ENCODE measurements around the gene LBH.
A peak's percentile ranks its signal among the peaks of the same experiment; 100 is the strongest.

Gene LBH

DNA sequence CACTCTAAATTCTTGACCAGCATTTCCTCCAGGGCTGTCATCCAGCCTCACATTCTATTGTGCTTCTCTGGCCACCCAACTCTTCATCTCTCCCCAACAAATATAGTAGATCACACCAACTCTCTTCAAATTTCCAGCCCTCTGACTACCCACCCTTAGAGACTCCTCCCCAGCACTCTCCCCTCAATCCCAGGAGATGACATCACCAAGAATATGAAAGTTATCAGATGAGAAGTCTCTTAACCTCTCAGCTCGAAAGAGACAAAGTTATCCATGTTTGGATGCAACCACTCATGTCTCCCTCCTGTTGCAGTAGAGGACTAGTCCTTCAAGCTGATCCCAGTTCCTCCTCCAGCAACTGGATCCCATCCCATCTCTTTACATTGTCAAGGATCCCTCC, 47.1 kb downstream of the LBH start:
- no peak for DNase-seq

DNA sequence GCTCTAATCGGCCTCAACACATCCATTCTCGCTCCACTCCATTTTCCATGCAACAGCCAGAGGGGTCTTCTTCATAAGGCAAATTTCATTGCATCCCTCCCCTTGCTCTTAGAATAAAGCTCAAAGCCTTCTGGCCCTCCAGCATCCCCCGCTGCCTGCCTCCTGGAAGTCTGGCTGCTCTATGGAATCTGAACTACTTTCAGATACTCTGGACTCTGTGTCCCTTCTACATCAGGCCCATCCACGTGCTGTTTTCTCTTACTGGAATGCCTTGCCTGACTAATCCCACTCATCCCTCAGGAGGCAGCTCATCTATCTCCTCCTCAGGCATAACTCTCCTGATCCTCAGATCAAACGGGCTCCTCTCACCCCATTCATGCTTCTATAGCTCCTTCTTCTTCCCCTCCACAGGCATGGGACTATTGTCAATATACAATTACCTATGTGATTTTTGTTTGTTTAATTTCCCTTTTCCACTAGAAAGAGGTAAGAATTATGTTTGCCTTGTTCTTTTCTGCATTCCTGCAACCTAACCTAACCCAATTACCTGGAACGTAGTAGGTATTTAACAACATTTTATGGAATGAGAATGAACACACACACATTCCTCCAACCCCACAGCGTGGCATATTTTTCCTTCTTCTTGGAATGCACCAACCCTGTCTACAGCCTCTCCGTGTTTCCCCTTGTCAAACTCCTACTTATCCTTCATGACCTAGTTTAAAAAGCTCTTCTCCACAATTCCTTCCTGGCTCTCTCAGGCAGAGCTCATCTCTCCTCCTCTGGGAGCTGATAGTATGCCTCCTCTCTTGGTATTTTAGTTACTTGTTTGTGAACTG, 49.5 kb downstream of the LBH start:
- DNase-seq, result no peak

DNA sequence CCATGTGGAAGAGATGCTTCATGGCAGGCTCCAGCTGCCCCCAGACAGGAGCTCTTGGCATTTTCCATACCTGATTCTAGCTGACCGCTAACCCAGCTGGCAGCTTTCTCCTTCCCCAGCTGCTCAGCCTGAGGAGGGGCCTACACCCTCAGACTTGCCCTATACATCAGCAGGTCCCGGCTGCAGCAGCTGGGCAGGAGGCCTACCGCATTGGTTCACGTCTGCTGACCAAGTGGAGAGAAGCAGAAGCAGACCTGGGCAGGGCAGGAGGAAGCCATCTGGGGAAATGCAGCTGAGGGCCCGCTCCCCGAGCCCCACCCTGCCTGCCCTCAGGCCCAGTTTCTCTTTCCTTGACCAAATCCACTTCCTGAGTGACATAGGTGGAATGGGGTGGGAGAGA, 50.7 kb downstream of the LBH start:
- no peak for DNase-seq

DNA sequence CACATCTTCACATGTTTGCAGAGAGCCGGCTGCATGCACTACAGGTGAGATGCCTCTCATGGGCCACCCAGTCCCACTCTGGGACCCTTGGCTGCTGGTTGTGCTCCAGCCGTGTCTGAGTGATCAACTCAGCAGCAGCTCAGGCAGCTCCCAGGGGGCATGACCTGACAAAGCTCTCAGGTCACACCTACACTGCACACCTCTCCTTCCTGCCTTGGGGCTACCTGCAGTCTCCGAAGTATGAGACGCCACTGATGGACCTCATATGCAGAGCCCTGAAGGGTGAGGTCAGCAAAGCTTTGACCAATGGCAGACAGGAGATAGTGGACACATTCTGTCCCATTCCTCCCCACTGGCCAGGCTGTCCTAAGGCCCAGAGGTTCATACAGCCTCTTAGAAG, 51.4 kb downstream of the LBH start:
- DNase-seq, result no peak

DNA sequence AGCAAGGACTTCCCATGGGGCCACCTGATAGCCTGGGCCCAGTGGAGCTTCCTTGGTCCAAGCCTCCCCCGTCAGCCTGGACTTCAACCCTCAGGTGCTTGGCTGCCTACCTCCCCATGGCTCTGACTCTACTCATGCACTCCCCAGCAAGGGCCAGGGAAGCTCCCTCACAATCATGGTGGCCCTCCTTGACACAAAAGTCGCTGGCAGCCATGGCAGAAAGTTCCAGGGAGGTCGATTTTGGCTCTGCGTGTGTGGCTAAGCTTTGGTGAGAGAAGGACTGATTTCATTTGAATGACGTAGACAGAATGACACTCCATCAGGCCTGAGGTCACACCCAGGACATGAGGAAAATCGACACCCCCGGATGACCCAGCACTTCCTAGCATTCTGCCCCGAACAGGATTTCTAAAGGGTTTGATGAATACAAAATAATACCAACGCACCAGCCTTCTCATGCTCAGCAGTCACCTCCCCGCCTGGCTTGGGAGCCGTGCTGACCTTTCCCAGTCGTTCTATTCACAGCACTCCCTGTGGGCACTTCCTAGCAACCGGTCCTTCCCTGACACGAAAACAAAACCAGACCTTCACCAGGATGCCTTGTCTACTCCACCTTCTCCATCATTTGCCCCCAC, 52.7 kb downstream of the LBH start:
- DNase-seq, result no peak

DNA sequence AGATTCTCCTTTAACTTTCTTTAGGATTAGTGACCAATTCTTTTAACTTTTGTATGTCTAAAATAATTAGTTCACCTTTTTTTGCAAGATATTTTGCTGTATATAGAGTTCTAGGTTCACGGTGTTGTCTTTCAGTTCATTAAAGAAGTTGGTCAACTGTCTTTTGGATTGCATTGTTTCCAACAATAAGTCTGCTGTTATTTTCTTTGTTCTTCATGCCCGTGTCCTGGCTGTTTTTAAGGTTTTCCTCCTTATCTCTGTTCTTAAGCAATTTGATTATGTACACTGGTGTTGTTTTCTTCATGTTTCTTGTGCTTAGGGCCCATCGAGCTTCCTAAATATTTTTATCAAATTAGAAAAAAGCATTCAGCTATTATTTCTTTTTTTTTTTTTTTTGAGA, 54.4 kb downstream of the LBH start:
- no peak for DNase-seq

DNA sequence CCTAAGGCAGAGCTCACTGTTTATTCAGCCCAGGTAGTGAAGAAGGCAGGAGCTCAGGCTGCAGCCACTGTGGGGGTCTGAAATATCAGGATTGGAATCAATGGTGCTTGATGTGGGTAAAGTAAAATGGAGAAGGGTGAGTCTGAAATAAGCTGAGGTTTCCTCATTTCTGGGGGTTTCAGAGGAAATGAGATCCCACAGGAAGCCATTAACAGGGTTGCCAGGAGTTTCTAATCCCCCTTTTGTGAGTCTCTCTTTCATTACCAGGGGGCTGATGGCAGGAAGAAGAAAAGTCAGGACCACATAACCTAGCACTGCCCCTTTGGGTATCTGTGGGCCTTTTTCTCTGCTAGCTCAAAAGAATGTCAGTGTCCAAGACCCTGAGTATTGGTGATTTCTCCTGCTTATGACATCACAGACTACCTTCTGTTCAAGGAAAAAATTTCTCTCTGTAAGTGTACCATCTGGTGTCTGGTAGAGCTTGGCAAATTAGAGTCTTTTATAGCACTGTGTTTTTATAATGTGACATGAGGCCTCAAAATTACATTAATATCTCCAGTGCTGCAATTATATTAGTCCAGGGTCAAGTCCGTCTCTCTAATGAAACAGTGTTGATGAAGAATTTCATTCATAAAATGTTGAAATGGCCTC, 56.0 kb downstream of the LBH start:
- DNase-seq, result no peak

DNA sequence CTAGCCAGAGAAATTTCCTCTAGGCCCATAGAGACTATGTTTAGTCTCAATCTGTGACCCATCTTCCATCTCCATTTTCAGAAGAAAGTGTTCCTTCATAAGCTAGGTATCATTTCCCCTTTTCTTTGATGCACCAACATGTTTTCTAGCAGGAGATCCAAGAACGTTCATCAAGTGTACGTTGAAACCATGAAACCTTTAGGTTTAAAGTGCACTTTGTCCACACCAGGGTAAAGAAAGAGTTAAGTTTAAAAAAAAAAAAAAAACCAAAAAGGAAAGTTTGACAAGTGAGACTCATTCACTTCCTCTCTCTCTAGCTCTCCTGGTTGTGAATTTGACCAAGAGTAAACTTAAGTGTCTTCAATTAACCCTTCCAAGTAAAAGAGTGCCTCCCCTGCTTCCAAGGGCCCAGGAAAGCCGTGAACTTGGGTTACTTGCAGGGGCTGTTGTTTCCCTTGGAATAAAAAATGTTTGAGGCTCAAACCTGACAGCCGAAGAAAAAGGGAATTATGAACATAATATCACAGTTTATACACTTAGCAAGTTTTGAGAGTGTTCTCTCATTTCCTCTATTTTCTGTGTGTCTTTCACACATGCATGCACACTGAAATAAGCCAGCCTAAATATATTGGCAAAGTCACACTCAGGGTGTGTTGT, 56.7 kb downstream of the LBH start:
- no peak for DNase-seq

DNA sequence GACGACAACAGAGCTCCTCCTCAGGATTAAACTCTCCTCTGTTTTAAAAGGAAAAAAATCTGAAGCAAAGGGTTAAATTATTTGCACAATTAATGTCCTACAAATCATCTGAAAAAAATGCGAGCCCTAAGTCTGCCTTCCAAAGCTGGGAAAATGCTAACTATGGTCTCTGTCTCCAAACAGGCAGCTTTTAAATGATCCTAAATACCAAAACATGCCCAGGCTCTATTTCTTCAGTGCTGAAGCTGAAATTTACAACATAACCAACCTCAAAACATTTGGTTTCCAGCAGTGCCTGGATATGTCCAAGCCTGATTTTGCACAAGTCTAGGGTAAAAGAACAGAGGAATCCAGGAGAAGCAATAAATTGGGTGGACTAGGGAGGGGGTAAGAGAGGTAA, 57.2 kb downstream of the LBH start:
- DNase-seq, result no peak

DNA sequence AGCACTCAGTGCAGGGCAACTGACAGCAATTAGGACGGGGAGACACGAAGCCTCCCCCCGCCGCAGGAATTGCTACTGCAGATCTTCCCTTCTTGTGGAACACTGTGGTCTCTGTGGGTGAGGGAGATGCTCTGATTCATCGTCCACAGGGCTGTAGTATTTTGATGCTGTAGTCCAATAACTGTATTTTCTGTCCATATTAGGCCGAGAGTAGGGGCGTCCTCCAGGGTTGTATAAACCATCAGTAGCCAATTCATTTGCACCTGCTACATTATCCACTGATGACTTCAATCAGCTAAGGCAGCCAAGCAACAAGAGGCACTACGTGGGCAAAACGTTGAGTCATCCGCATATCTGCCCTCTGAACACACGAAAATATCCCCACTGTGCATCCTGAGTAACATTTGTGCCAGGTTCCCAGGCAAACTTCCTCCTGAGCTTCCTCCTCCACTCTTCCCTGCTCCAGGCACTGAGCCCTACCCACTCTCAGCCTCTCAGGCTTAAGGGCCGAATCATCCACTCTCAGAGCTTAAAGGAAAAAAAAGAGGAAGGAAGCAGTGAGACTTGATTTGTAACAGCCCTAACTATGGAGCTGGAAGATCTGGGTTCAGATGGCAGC, 62.1 kb downstream of the LBH start:
- peak; percentile 17 for DNase-seq

DNA sequence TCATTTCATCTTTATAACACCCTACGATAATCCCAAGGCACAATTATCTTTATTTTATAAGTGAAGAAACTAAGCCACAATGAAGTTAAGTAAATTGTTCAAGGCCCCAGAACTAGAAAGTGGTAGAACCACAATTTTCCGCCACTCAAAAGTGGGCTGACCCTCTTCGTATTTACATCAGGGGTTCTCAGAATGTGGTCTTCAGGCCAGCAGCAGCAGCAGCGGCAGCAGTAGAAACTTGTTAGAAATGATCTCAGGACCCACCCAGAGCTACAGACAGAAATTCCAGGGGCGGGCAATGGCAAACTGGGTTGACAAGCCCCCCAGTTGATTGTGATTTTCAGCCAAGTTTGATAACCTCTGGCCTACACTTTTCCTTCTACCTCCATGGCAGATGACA, 62.8 kb downstream of the LBH start:
- DNase-seq, result no peak

DNA sequence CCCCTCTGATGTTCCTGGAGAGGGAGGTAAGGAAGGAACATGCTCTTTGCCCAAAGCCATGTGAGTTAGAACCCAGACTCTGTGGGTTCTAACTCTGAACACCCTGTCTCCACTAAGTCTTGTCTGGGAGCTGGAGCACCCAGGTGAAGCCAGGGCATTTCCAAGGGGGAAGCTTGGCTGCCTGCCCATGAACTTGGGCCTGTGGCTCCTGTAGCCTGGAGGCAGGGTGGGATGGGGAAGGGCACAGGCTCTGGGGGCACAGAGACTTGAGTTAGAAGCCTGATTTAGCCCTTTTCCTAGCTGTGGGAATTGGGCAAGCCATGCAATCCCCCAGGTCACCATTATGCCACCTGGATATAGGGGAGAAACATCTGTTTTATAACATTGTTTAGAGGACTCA, 65.2 kb downstream of the LBH start:
- no peak for DNase-seq

DNA sequence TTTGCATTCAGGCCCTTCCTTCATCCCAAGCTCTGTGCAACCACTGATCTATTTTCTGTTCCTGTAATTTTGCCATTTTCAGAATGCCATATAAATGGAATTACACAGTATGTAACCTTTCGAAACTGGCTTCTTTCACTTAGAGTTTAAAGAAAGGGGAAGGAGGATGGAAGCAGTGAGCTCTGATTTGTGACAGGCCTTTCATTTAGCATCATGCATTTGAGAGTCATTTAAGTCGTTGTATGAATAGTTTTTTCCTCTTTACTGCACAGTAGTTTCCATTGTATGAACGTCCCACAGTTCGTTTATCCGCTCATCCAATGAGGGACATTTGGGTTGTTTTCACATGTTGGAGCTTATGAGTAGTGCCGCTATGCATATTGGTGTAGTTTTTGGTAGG, 67.0 kb downstream of the LBH start:
- no peak for DNase-seq

DNA sequence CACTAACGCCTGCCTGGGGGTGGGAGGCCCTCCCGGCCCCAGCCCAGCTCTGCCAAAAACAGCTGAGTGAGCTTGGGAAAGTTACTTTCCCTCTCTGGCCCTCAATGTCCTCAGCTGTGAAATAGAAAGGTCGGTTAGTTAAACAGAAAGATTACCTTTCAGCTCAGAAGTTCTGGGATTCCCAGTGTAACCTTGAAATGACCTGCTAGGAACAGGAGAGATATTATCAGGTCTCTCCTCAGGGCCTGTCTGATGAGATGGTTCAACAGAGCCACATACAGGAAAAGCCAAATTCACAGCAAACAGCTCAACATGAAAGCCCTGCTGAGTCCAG, 68.8 kb downstream of the LBH start:
- no peak for DNase-seq

DNA sequence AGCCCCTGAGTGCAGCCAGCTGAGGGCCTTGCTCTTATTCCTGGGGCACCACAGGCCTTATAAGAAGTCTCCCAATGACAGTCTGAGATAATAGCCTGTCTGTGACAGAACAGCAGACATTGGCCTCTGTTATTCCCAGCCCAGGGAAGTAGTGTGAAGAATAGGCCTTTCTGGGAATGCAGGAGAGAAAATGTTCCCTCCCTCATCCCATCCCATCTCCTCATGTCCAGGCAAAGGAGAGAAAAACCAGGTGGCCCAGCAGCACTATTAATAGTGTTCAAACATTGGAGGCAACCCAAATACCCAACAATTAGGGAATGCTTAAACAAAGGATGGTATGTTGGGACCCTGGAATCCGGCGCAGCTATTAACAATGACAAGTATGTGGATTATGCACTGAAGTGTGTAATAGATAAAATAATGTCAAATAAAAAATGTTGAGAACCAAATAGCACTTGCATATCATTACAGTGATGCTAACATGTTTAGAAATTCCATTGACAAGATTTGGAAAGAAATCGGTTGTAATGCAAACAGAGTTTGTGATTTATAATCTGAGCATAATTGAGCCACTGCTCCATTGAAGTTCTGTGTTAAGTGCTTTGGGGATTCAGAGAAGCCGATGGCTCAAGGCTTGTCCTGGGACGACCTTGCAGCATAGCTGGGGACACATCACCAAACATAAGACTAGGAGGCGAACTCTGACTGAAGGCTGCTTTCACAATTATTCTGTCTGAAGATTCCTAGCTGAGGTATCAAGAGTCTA, 69.3 kb downstream of the LBH start:
- DNase-seq, result no peak

DNA sequence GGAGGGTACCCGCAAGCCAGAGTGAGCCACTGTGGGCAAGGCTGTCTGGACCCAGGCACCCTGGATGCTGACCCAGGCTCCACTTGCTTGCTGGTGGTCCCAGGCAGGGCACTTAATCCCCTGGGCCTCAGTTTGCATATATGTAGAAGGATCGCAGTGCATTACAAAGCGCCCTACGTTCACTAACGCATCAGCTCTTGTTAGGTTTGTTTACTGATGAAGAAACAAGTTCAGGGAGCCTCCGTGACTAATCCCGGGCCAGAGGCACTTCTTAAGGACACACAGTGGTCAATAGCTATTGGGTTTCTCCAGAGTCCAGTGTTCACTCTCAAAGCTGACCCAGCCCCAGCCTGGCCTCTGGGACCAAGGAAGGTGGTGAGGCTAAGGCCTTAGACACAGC, 70.2 kb downstream of the LBH start:
- no peak for DNase-seq

DNA sequence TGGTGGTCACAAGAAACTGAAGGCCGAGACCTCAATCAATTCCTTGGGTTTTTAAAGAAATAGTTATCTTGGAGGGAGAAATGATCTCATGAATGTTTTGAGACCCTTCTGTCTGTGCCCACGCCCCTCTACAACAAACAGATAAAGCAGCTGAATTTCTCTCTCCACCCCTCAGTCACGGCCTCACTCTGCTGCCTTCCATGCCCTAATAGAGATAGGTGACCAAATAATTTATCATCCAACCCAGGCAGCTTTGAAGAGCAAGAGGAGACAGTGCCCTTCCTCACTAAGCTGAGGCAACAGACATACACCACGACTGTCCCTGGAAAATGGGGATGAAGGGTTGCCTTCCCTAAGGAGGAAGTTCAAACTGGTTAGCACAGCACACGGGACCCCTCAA, 71.2 kb downstream of the LBH start:
- DNase-seq, result no peak

DNA sequence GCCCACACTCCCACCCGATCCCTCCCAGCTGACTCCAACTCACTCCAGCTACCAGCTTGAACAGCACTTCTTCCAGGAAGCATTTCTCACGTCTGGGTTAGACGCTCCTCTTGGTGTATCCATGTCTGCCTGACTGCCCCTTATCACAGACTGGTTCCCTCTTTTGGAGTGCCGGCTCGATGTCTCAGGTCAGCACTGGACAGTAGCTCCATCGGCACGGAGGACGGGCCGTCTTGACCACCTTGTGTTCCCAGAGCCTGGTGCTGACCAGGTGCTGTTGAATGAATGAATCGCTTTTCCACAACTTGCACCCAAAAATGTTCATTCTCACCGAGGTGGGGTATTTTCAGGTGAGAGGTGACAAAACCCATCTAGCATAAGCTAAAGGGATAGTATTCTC, 71.8 kb downstream of the LBH start:
- DNase-seq, result no peak

DNA sequence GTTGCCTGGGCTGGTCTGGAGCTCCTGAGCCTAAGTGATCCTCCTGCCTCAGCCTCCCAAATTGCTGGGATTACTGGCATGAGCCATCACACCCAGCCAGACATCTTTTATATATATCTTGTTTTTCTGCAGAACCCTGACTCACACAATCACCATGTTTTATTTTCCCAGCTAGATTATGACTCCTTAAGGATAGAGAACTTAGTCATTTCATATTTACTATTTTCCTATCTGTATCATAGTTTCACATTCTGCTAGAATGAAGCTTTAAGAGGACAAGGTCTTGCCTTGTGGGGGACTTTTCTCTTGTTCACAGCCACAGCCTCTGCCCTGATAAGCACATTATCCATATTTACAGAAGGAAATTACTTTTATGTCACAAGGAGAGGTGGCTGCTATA, 73.9 kb downstream of the LBH start:
- DNase-seq, result no peak

DNA sequence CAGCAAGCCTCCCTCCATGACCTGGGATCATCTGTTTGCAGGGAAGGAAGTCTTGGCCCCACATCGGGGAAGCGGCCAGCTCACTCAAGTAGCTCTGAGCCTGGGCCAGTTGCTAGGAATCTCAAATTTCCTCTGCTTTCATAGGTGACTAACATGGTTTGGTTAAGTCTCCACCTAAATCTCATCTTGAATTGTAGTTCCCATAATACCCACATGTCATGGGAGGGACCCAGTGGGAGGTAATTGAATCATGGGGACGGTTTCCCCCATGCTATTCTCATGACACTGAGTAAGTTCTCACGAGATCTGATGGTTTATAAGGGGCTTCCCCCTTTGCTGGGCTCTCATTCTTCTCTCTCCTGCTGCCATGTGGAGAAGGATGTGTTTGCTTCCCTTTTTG, 75.2 kb downstream of the LBH start:
- no peak for DNase-seq

DNA sequence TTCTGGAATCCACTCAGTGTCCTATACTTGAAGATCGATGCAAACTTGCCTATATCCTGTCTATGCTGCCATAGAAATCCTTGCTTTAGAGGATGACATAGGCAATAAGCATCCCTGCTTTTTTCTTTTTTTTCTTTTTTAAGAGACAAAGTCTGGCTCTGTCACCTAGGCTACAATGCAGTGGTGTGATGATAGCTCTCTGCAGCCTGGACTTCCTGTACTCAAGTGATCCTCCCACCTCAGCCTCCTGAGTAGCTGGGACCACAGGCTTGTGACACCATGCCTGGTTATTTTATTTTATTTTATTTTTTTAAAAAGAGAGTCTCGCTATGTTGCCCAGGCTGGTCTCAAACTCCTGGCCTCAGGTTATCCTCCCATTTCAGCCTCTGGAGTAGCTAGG, 76.9 kb downstream of the LBH start:
- DNase-seq, result no peak
